CD4-positive, alpha-beta T cell treated with Interleukin-17A for 4 hours (primary cell): ENCODE results near the gene SH2B3.
A peak's percentile ranks its signal among the peaks of the same experiment; 100 is the strongest.
"Not testable (repeated sequence)": the region's sequence is repeated elsewhere in the genome, so short reads cannot be mapped to it uniquely, and the experiment has no call there.

Experiments used
- DNase-seq: peaks from one replicate; pipeline ENCODE4 v3.0.0-alpha.2; 2020; ENCODE audit warnings: mixed read lengths

SH2B3 gene

GRCh38 chr12:111387747-111388323, 17.9 kb upstream of the SH2B3 start:
- DNase-seq, result no peak

DNA sequence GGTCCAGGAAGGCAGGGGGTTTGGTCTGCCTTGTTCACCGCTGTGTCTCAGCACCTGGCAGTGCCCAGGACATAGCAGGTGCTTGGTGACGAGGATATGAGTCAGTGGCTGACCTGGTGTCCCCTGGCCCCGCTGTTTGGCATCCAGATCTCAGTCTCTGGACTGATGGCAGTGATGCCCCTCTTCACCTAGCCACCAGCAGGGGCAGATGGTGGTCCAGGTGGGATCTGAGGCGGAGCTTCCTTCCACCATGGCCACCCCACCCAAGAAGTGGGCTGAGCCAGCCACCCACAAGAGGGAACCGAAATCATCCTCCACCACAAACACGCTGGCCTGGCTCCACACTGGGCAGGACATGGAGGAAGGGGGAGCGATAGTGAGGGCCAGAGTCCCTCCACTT, 16.1 kb upstream of the SH2B3 start:
- no peak for DNase-seq

- no peak for DNase-seq
Observed at GRCh38 chr12:111390910-111391309, 14.8 kb upstream of the SH2B3 start.

GRCh38 chr12:111393700-111394300, 11.9 kb upstream of the SH2B3 start:
- DNase-seq, result no peak

DNA sequence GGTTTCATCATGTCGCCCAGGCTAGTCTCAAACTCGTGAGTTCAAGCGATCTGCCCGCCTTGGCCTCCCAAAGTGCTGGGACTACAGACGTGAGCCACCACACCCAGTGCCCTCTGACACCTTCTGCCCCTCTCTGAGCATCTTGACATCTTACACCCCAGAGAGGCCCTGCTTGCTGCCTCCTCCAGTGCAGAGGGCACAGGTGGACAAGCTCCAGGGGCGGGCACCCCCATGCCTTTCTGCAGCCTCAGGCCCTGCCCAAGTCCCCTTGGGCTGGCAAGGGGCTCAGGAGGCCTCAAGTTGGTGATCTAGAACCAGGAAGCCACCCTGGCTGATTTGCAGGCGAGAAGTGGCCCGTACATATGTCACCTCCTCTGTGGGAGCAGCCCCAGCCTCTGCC, 11.2 kb upstream of the SH2B3 start:
- DNase-seq, result no peak

DNA sequence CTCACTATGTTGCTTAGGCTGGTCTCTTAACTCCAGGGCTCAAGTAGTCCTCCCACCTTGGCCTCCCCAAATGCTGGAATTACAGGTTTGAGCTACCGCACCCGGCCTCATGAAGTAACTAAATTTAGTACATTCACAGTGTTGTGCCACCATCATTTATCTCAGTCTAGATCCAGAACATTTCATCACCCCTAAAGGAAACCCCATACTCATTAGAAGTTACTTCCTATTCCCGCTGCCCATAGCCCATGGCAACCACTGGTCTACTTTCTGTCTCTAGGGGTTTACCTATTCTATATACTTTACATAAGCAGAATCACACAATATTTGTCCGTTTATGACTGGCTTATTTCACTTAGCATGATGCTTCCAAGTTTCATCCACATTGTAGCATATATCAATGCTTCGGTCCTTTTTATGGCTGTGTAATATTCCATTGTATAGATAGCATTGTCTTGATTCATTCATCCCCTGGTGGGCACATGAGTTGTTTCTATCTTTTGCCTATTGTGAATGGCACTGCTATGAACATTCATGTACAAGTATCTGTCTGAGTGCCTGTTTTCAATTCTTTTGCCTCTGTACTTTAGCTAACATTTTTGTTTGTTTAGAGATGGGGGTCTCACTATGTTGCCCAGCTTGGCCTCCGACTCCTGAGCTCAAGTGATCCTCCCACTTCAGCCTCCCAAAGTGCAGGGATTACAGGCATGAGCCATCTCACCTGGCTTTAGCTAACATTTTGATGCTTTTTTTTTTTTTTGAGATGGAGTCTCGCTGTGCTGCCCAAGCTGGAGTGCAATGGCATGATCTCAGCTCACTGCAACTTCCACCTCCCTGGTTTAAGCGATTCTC, 10.2 kb upstream of the SH2B3 start:
- no peak for DNase-seq

- not testable (repeated sequence) for DNase-seq
Observed at GRCh38 chr12:111396271-111396670, 9.5 kb upstream of the SH2B3 start.

DNA sequence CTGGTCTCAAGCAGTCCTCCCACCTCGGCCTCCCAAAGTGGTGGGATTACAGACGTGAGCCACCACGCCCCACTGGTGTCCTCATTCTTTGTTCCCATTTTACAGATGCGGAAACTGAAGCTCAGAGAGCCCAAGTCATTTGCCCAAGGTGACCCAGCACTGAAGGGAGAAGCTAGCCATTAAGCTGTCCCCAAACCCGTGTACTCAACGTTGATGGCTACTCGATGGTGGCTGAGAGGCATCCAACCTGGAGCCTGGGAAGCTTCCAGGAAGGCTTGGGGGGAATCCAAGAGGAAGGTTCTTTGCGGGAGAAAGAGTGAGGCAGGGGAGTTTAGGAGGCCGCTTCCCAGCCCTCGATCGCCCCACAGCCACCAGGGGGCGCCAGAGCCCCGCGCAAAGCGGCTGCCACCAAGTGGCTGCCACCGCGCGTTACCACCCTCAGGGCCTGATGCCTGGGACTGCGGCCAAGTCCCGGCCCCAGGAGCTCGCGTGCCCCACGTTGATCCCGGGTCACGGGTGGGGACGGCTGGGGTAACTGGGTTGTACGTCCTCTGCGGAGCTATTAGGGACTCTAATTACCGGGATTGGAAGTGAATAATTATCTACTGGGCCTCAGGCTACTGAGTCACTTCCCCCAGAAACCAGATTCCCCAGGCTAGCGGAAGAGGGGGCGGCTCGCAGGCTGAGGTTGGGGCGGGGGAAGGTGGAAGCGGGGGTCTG, 8.8 kb upstream of the SH2B3 start:
- peak; percentile 93 for DNase-seq

DNA sequence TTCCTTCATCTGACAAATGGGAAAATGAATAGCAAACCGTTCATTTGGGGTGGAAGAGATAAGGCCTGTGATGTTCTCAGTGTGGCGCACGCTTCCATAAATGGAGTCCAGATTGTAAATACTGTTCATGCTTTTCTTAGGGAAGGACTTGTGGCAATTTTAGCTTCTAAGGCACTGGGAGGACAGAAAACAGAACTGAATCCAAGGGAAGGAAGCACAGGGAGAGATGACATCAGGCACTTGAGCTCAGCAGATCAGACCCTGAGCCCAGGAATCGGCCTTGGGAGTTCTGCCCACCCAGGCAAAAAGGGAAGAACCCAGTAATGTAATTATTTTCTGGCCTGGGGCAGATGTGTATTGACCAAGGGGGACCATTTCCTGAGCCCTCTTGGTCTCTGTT, 7.2 kb upstream of the SH2B3 start:
- no peak for DNase-seq

- not testable (repeated sequence) for DNase-seq
Observed at GRCh38 chr12:111399741-111400404, 5.8 kb upstream of the SH2B3 start.

- DNase-seq, result no peak
Observed at GRCh38 chr12:111401167-111401605, 4.5 kb upstream of the SH2B3 start.

- DNase-seq, result not testable (repeated sequence)
Observed at GRCh38 chr12:111402490-111402824, 3.3 kb upstream of the SH2B3 start.

- DNase-seq, result peak; percentile 47
Observed at GRCh38 chr12:111404362-111405148, 1.2 kb upstream of the SH2B3 start.

- DNase-seq, result peak; percentile 100
Observed at GRCh38 chr12:111405149-111405858, 419 bp upstream of the SH2B3 start.

DNA sequence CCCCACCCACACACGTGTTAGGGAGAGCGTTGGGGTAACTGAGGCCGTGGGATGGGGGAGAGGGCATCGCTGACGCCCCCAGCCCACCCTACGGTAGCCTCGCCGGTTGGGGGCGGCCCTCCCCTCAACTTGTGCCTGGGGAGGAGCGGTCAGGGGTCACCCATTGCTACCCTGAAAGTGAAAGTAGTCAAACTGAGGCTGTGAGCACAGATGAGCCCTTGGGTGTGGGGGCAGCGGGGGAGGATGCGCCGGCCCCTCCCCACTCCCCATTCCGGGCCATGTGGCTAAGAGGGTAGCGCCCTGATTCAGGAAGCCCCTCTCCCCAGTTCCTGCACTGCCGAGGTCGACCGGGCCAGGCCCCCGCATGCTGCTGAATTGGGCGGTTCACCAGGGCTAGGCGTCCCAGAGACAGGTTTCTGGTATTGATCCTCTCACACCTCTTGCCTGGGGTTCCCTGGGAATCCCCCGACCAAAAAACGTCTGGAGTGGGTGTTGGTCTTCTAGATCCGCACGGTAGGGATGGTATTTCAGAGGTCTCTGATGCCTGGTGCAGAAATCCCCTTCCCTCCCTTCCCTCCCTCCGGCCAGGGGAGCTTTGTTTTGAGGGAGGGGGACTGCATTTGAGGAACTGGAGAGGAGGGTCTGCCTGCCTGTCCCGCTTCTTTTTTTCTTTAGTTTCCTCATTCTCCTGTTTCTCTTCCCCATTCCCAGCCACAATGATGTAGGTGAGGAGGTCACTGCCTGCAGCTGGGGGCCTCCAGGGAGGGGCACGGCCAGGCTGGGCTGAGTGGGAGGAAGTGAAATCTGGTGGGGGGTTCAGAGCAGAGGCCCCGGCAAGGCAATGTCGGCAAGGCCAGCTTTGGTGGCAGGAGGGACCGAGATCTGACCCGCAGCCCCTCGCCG, 1.0 kb downstream of the SH2B3 start:
- peak; percentile 42 for DNase-seq

- no peak for DNase-seq
Observed at GRCh38 chr12:111407377-111408115, 1.8 kb downstream of the SH2B3 start.

DNA sequence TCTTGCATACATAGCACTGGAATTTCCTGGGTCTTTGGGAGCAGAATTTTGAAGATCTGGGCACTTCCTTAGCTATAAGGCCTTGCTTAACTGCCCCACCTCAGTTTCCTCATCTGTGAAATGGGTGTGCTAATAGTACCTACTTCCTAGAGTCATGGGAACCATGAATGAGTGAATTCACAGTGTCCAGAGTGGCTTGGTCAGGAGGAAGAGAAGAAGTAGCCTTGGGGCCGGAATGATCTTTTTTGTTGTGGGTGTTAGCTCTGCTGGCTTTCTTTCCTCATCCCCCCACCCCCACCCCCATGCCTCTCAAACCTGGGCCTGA, 2.4 kb downstream of the SH2B3 start:
- no peak for DNase-seq

GRCh38 chr12:111408686-111409402, 3.1 kb downstream of the SH2B3 start:
- DNase-seq, result no peak

DNA sequence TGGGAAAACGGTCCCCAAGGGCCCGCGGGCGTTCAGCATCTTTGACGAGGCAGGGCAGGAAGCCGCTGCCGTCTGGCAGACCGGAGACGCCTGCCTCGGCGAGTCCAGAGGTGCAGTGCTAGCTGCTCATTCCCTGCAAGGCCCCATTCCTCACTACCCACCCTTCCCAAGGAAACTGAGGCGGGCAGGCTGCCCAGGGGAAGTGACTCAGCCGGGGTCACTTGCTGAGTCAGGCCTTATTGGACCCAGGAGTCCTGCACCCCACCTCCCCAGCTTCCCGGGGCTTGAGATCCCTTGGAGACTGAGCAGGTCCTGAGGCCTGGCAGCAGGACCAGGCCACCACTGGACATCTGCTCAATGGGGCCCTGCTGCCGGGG, 3.7 kb downstream of the SH2B3 start:
- DNase-seq, result peak; percentile 59
